Ramos (cell line): ENCODE results near the gene RBBP6.

Experiments
- in situ Hi-C: fragments of 300-500 bp; cut with MboI; formaldehyde crosslinking; loops from one replicate; pipeline ENCODE4 v1.14.3; 2022; ENCODE audit warnings: low sequenced_read_pairs; ENCODE audit not compliant: unreplicated experiment

The RBBP6 gene

DNA sequence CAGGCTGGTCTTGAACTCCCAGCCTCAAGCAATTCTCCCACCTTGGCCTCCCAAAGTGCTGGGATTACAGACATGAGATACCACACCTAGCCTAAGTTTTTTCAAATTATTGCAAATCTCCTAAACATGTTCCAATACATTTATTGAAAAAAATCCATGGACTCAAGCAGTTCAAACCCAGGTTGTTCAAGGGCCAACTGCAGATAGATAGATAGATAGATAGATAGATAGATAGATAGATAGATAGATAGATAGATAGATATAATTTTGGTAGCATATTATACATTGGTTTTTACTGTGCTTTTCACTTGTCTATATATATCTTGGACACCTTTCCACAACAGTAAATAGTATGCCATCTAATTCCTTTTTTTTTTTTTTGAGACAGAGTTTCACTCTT, 20.9 kb upstream of the RBBP6 start:
- in situ Hi-C loops, result loop anchor here (10.0 to 25.0 kb wide), 2 partner anchors 706 kb away; no protein-coding TSS in a partner anchor

GRCh38 chr16:24520983-24521382, 18.4 kb upstream of the RBBP6 start:
- in situ Hi-C loops, result loop anchor here (10.0 to 25.0 kb wide), 2 partner anchors 64 to 709 kb away; no protein-coding TSS in a partner anchor

DNA sequence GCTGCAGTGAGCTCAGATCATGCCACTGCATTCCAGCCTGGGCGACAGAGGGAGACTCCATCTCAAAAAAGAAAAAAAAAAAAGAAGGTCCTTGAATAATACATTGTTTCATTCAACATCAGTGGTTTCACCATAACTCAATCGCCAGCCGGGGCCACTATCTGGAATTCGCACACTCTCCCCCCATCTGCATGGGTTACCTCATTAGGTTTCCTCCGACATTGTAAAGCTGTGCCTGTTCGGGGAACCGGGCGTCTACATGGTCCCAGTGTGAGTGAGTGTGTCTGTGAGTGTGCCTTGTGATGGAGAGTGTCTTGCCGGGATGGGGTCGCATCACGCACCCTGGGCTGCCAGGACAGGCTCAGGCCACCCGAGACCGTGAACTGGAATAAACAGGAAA, 16.6 kb upstream of the RBBP6 start:
- in situ Hi-C loops, result loop anchor here (10.0 to 25.0 kb wide), 2 partner anchors 62 to 710 kb away; no protein-coding TSS in a partner anchor

DNA sequence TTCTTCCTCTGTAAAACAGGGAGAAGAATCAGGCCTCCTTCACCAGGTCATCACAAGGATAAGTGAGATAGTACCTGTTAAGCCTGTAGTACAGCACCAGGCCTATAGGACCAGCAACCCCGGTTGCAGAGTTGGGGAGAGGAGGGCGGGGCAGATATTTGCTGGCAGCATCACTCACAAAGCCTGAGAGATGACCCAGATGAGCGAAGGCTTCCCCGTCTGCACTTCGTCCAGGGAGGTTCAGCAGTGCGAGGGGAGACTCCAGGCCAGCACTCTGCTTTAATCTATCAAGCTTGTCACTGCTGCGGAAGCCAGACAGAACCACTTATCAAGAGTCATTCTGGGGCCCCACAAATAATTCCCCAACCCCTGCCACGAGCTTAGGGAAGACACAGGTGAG, 15.8 kb upstream of the RBBP6 start:
- in situ Hi-C loops, result loop anchor here (10.0 to 25.0 kb wide), 2 partner anchors 61 to 711 kb away; no protein-coding TSS in a partner anchor

DNA sequence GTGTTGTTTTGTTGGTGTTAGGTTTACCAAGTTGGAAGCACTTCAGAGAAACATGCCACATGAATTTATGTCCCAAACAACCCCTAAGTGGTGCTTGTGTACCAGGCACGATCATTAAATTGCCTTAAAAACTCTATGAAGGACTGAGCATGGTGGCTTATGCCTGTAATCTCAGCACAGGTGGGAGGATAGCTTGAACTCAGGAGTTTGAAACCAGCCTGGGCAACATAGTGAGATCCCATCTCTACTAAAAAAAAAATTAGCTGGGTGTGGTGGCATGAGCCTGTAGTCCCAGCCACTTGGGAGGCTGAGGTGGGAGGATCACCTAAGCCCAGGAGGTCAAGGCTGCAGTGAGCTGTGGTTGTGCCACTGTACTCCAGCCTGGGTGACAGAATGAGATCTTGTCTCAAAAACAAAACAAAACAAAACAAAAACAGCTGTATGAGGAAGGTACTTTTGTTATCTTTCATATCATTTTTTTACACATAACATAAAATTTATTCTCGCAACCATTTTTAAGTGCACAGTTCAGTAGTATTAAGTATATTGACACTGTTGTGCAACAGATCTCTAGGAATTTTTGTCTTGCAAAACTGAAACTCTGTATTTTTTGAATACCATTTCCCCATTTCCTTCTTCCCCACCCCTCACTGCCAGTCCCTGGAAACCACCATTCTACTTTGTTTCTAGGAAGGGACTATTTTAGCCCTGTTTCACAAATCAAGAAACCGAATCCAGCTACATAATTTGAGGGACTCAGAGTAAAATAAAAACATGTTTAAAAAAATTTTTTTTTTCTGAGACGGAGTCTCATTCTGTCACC, 14.3 kb upstream of the RBBP6 start:
- in situ Hi-C loops, result loop anchor here (10.0 to 25.0 kb wide), 3 partner anchors 60 to 713 kb away; no protein-coding TSS in a partner anchor

GRCh38 chr16:24525970-24526559, 13.3 kb upstream of the RBBP6 start:
- in situ Hi-C loops, result loop anchor here (10.0 to 25.0 kb wide), 2 partner anchors 59 to 511 kb away; no protein-coding TSS in a partner anchor

GRCh38 chr16:24526701-24527495, 12.5 kb upstream of the RBBP6 start:
- in situ Hi-C loops, result loop anchor here (10.0 to 25.0 kb wide), 2 partner anchors 58 to 510 kb away; no protein-coding TSS in a partner anchor

DNA sequence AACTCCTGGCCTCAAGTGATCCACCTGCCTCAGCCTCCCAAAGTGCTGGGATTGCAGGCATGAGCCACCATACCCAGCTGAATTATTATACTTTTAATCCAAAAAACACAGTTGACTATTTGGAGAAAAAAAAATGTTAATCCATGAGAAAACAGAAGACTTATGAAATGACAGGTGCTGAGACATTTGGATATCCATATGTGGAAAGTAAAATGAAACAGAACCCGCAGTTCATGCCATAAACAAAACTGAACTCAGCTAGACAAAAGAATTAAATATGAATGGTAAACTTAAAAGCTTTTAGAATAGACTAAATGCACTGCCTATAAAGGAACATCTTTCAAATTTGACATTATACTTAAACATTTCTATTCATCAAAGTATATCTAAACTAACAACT, 8.2 kb upstream of the RBBP6 start:
- in situ Hi-C loops, result loop anchor here (25.0 kb wide), 1 partner anchor 506 kb away; no protein-coding TSS in a partner anchor

- in situ Hi-C loops, result loop anchor here (25.0 kb wide), 1 partner anchor 503 kb away; no protein-coding TSS in a partner anchor
Observed at GRCh38 chr16:24534620-24535019, 4.7 kb upstream of the RBBP6 start.

- in situ Hi-C loops, result loop anchor here (25.0 kb wide), 1 partner anchor 501 kb away; no protein-coding TSS in a partner anchor
Observed at GRCh38 chr16:24535827-24536226, 3.5 kb upstream of the RBBP6 start.

- in situ Hi-C loops, result loop anchor here (25.0 kb wide), 1 partner anchor 501 kb away; no protein-coding TSS in a partner anchor
Observed at GRCh38 chr16:24536671-24537070, 2.7 kb upstream of the RBBP6 start.

- in situ Hi-C loops, result loop anchor here (25.0 kb wide), 1 partner anchor 500 kb away; no protein-coding TSS in a partner anchor
Observed at GRCh38 chr16:24537474-24538337, 1.7 kb upstream of the RBBP6 start.

DNA sequence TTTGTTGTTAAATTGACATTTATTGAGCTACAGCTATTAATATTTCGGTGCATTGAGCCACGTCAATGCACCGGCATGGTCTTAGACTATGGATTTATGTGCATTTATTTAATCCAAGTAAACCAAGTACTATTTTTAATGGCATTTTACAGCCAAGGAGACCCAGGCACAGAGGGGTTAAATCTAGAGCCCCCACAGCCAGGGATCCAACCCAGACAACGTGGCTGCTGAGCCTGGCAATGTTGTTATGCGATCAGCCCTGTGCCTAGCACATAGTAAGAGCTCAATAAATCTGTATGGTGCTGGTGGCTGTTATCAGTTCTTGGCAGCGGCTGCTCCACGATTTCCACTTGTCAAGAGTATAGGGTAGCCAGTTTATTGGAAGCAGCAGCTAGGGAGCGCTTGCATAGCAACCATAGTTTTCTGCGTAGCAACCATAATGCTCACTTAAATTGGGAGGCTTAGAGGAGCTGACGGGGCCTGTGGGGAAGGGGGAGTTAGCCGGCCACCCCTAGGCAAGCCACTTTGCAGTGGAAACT, 541 bp upstream of the RBBP6 start:
- in situ Hi-C loops, result loop anchor here (25.0 kb wide), 1 partner anchor 498 kb away; no protein-coding TSS in a partner anchor

GRCh38 chr16:24539850-24540601, 660 bp downstream of the RBBP6 start:
- in situ Hi-C loops, result loop anchor here (25.0 kb wide), 1 partner anchor 497 kb away; no protein-coding TSS in a partner anchor

- in situ Hi-C loops, result loop anchor here (25.0 kb wide), 1 partner anchor 497 kb away; no protein-coding TSS in a partner anchor
Observed at GRCh38 chr16:24540602-24541210, 1.3 kb downstream of the RBBP6 start.

- in situ Hi-C loops, result loop anchor here (25.0 kb wide), 1 partner anchor 496 kb away; no protein-coding TSS in a partner anchor
Observed at GRCh38 chr16:24541233-24541933, 2.0 kb downstream of the RBBP6 start.

DNA sequence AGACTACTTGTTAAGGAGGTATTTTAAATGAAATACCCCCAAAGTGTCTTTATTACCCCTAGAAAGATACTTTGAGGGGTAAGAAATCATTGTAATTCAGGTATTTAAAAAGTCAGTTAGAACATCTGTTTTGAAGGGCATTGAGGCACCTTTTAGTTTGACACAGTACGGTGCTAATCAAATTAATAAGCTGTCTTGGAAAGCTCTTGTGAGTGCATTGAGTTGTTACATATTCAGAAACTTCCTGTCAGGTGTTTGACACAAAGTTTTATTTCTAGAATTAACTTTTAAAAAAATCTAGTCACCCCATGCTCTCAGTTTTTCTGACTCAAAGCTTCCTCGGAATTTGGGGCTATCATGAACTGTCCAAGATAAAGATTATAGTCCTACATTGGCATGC, 4.6 kb downstream of the RBBP6 start:
- in situ Hi-C loops, result loop anchor here (25.0 kb wide), 1 partner anchor 493 kb away; no protein-coding TSS in a partner anchor
